Transverse colon (tissue), 4 donors: ENCODE measurements around the gene CTSF. TPM values are rescaled to one million over a fixed set of nuclear protein-coding genes. Genes with fewer than 3 reads are reported as not detected.
"Not testable (repeated sequence)": the region's sequence is repeated elsewhere in the genome, so short reads cannot be mapped to it uniquely, and the experiment has no call there.

Source experiments
- DNase-seq: peaks from one replicate; pipeline ENCODE4 v3.0.0-alpha.2; 2019
- H3K27ac ChIP-seq, 4 donors: fragments of 200-600 bp; sonication (generic); 2 replicates each; pipeline ENCODE4 v1.5.1; 2016 to 2018; ENCODE audit warnings: inconsistent platforms in 4 of 4
- H3K27me3 ChIP-seq: fragments of 200-600 bp; sonication (generic); 2 replicates; pipeline ENCODE4 v1.5.1; 2017; ENCODE audit warnings: inconsistent platforms
- H3K36me3 ChIP-seq, 4 donors: fragments of 200-600 bp; sonication (generic); 2 replicates each; pipeline ENCODE4 v1.5.1; 2017 to 2019; ENCODE audit warnings: inconsistent platforms in 4 of 4
- H3K4me1 ChIP-seq, 4 donors: fragments of 200-600 bp; sonication (generic); 2 replicates each; pipeline ENCODE4 v1.5.1; 2017 to 2020; ENCODE audit warnings: inconsistent platforms in 4 of 4
- H3K4me3 ChIP-seq, 4 donors: fragments of 200-600 bp; sonication (generic); 1 replicate in 1 of 4; 2 replicates in 3 of 4; pipeline versions ENCODE4 v1.5.1 to v1.6.1; 2017 to 2019; ENCODE audit warnings: inconsistent platforms in 4 of 4
- H3K9me3 ChIP-seq, 2 donors: fragments of 200-600 bp; sonication (generic); 2 replicates each; pipeline ENCODE4 v1.5.1; 2017 to 2019; ENCODE audit warnings: inconsistent platforms in 2 of 2
- EP300 ChIP-seq: sonication (generic); formaldehyde crosslinking; IDR thresholded peaks from one replicate; pipeline ENCODE4 v1.6.1; 2017; ENCODE audit warnings: antibody characterized with exemption, low read depth
- POLR2A ChIP-seq: fragments of 450-650 bp; IDR thresholded peaks from one replicate; pipeline ENCODE4 v1.6.1; 2016; ENCODE audit warnings: antibody characterized with exemption, mild to moderate bottlenecking, moderate library complexity
- POLR2AphosphoS5 ChIP-seq, 3 donors: sonication (generic); formaldehyde crosslinking; IDR thresholded peaks; one replicate each; pipeline ENCODE4 v1.6.1; 2016; ENCODE audit warnings: antibody characterized with exemption in 3 of 3
- WGBS, 2 donors: methylation state at CpG; one replicate each; pipeline ENCODE4 v1.1.5; 2018; ENCODE audit warnings: low coverage in 1 of 2; 5-methylcytosine and 5-hydroxymethylcytosine counted together
- in situ Hi-C, 4 donors: fragments of 200-750 bp; cut with MboI; loops; one replicate each; pipeline versions ENCODE4 v1.15.0 to v1.15.1; 2017; ENCODE audit warnings: low sequenced_read_pairs in 3 of 4, low pct_ligation_motif_present in 1 of 4, low pct_unique_long_range_greater_than_20kb in 1 of 4
- intact Hi-C: fragments of 100-400 bp; cut with DNase I; formaldehyde crosslinking; loops from one replicate; pipeline ENCODE4 v1.15.1; 2023; ENCODE audit warnings: low total_unique reads
- total RNA-seq, 4 donors: library from RNA; depleted of rRNA; stranded (reverse); fragments of >200 nt; gene quantifications; one replicate each; pipeline ENCODE4 v1.1.0, GENCODE V29; 2016
- TF ChIP-seq, protein P1 (sequence below), 5 experiments: fragments of 200-600 bp in 3 of 5; fragments of 450-650 bp in 2 of 5; sonication (generic) in 3 of 5; IDR thresholded peaks; 1 replicate in 2 of 5; 2 replicates in 3 of 5; pipeline ENCODE4 v1.5.1; 2016 to 2017; ENCODE audit warnings: antibody characterized with exemption in 5 of 5, inconsistent platforms in 3 of 5, mild to moderate bottlenecking in 2 of 5, moderate library complexity in 1 of 5

The CTSF gene
- total RNA-seq, 4 donors from 2014 or later, result 23.5 to 80.6 (median 39.0) TPM

DNA sequence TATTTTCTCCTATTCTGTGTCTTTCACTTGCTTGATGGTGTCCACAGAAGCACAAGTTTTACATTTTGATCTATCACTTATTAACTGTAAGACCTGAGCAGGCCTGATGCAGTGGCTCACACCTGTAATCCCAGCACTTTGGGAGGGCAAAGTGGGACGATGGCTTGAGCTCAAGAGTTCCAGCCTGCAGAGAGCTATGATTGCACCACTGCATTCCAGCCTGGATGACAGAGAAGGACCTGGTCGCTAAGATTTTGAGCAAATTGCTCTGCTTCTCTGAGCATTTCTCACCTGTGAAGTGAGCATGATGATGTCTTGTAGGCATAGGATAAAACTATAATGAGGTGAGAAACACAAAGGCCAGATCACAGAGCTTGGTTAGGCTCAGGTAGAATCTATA lies 17.7 kb upstream of the CTSF start:
- no peaks in the 10 kb centered on the region for H3K9me3 ChIP-seq
- H3K27me3 ChIP-seq, result no peaks in the 10 kb centered on the region
- no peak overlapping the region for H3K4me3 ChIP-seq
- no peak overlapping the region for H3K27ac ChIP-seq
- no peak for TF ChIP-seq POLR2AphosphoS5 (IDR thresholded peaks at IDR 0.05)
- no peak for TF ChIP-seq POLR2A
- TF ChIP-seq, protein P1, sequence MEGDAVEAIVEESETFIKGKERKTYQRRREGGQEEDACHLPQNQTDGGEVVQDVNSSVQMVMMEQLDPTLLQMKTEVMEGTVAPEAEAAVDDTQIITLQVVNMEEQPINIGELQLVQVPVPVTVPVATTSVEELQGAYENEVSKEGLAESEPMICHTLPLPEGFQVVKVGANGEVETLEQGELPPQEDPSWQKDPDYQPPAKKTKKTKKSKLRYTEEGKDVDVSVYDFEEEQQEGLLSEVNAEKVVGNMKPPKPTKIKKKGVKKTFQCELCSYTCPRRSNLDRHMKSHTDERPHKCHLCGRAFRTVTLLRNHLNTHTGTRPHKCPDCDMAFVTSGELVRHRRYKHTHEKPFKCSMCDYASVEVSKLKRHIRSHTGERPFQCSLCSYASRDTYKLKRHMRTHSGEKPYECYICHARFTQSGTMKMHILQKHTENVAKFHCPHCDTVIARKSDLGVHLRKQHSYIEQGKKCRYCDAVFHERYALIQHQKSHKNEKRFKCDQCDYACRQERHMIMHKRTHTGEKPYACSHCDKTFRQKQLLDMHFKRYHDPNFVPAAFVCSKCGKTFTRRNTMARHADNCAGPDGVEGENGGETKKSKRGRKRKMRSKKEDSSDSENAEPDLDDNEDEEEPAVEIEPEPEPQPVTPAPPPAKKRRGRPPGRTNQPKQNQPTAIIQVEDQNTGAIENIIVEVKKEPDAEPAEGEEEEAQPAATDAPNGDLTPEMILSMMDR (IDR thresholded peaks at IDR 0.05), result no peak
- TF ChIP-seq EP300, result no peak
- H3K36me3 ChIP-seq, result no peaks in the 10 kb centered on the region
- in situ Hi-C loops (loop anchor here in 1 of 4 donors (10.0 kb wide), 1 partner anchor 89 kb away; the partner anchor contains the start of gene RBM4B), intact Hi-C loops (no loop called here)
- WGBS, 2 donors, result 40 to 49% methylated on average over 2 of the region's 2 CpGs
- no peaks in the 10 kb centered on the region for H3K4me1 ChIP-seq
- DNase-seq, result no peak

GRCh38 chr11:66585447-66585846 lies 17.0 kb upstream of the CTSF start:
- H3K4me3 ChIP-seq, H3K27ac ChIP-seq, H3K36me3 ChIP-seq, intact Hi-C loops, H3K27me3 ChIP-seq, H3K9me3 ChIP-seq, DNase-seq, H3K4me1 ChIP-seq: not testable (repeated sequence)
- in situ Hi-C loops, result loop anchor here in 1 of 4 donors (10.0 kb wide), 1 partner anchor 89 kb away; the partner anchor contains the start of gene RBM4B
- WGBS, 2 donors, result 83 to 100% methylated on average over 1 of the region's 1 CpG

DNA sequence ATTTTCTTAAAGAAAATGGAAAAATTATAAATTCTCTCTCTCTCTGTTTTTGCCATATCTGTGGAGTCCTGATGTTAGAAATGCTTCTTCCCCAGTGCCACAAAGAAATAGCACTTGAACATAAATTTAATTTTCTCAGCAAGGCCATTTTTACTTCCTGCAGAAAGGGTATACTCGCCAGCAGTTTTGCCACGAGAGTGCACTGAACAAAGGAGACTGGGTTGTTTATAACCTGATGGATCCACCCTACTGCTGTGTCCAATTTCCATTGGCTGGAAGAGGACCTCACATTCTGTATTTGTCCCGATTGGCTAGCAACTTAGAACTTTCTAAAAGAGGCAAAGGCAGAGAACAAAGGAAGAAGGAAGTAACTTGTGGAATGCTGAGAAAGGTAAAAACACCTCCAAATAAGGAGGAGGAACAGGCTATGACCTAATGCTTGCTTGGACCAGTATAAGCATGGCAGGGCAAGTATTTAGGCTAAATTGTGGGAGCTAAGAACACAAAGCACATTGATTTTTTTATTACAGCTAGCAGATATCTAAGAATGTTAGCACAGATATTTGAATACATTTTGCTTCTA lies 14.2 kb upstream of the CTSF start:
- intact Hi-C loops, DNase-seq, H3K4me1 ChIP-seq, H3K27me3 ChIP-seq, H3K27ac ChIP-seq, H3K4me3 ChIP-seq, H3K36me3 ChIP-seq, H3K9me3 ChIP-seq: not testable (repeated sequence)
- in situ Hi-C loops, result loop anchor here in 2 of 4 donors (5.0 to 10.0 kb wide), 2 partner anchors 92 to 100 kb away; partner anchors contain the start of gene RBM4B (in 1 of the 2)
- 72 to 81% methylated on average over 3 of the region's 3 CpGs for WGBS, 2 donors

- in situ Hi-C loops, result loop anchor here in 2 of 4 donors (5.0 to 10.0 kb wide), 2 partner anchors 94 to 101 kb away; partner anchors contain the start of gene RBM4B (in 1 of the 2)
- Histone ChIP-seq H3K36me3 (no peaks in the 10 kb centered on the region), H3K4me1 (no peaks in the 10 kb centered on the region), H3K9me3 (no peaks in the 10 kb centered on the region), H3K27me3 (no peaks in the 10 kb centered on the region), H3K27ac (no peak overlapping the region), H3K4me3 (no peak overlapping the region)
- TF ChIP-seq POLR2AphosphoS5 (IDR thresholded peaks at IDR 0.05) (no peak), EP300 (no peak), POLR2A (no peak)
- TF ChIP-seq, protein P1 (IDR thresholded peaks at IDR 0.05), result no peak
- intact Hi-C loops, result no loop called here
- 77 to 83% methylated on average over 1 to 3 of the region's 3 CpGs for whole genome bisulfite sequencing, 2 donors
- no peak for DNase-seq
These were observed 12.9 kb upstream of the CTSF start for GRCh38 chr11:66581261-66581660.

DNA sequence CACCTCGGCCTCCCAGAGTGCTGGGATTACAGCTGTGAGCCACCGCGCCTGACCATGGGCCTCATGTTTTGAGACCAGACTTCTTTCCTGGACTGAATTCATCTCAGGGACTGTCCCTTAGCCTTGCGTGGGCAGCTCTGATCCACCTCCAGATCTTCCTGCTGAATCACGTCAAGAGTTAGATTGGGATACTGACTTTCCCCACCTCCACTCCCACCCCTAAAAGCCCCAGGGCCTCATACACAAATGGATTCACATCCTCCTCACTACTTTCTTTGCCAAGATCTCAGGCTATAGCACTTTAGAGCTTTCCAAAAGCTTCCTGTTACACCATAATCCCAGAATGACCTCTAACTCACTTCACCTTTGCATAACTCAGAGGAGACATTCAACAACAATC lies 12.4 kb upstream of the CTSF start:
- intact Hi-C loops (no loop called here), in situ Hi-C loops (loop anchor here in 2 of 4 donors (5.0 to 10.0 kb wide), 2 partner anchors 94 to 101 kb away; partner anchors contain the start of gene RBM4B (in 1 of the 2))
- Histone ChIP-seq H3K4me3 (no peak overlapping the region), H3K36me3 (no peaks in the 10 kb centered on the region), H3K27ac (no peak overlapping the region), H3K27me3 (peaks cover 1% of the 10 kb centered on the region), H3K9me3 (no peaks in the 10 kb centered on the region), H3K4me1 (no peaks in the 10 kb centered on the region)
- TF ChIP-seq POLR2AphosphoS5 (IDR thresholded peaks at IDR 0.05) (no peak), EP300 (no peak), POLR2A (no peak)
- TF ChIP-seq, protein P1 (IDR thresholded peaks at IDR 0.05), result no peak
- no peak for DNase-seq
- WGBS, 2 donors, result 73 to 83% methylated on average over 4 to 5 of the region's 5 CpGs
